ENCODE data around the gene ASAP2. TPM values are rescaled to one million over a fixed set of nuclear protein-coding genes. Genes with fewer than 3 reads are reported as not detected.

Gene ASAP2
- total and polyA plus RNA-seq, 9 of the 15 experiments (the other 6 are each of a cell fraction or from before 2014, with no cell fraction given), result 0.06 to 4.3 (median 3.1) TPM

GRCh38 chr2:9163306-9164111 is 43.1 kb upstream of the ASAP2 start:
- Histone ChIP-seq H3K27me3 (ENCODE audit: control insufficient read depth in 2 of 2, insufficient read depth in 2 of 2, low read length in 2 of 2) (peaks cover 4 to 31% of the 10 kb centered on the region in 2 experiments; a peak in 4 of 5 replicates), H3K27ac (ENCODE audit: extremely low read depth, low read depth, low read length) (no peak overlapping the region), H3K4me3 (no peak overlapping the region), H3K79me2 (ENCODE audit: control insufficient read depth, insufficient read depth, low read length) (no peaks in the 10 kb centered on the region), H3K4me2 (ENCODE audit: insufficient read depth, low read length) (no peak overlapping the region), H3K36me3 (ENCODE audit: control insufficient read depth, insufficient read depth, low read length) (no peaks in the 10 kb centered on the region), H3K4me1 (replicated peaks in 1 of 2; ENCODE audit: control insufficient read depth in 2 of 2, insufficient read depth in 2 of 2, low read length in 2 of 2) (peaks cover 0 to 2% of the 10 kb centered on the region in 2 experiments; a peak in 3 of 5 replicates), H3K9ac (ENCODE audit: insufficient read depth in 1 of 2, low read depth in 2 of 2, low read length in 2 of 2) (no peak overlapping the region), H3K9me3 (replicated peaks; ENCODE audit: control insufficient read depth, insufficient read depth, low read depth, low read length) (no peaks in the 10 kb centered on the region), H4K20me1 (replicated peaks; ENCODE audit: control insufficient read depth, insufficient read depth, low read length) (no peaks in the 10 kb centered on the region), H2AFZ (ENCODE audit: low read depth, low read length) (no peak overlapping the region), H3K9me1 (ENCODE audit: control insufficient read depth, insufficient read depth, low read length) (no peaks in the 10 kb centered on the region)
- no TSS peak for BruUV-seq (replicated peaks)
- ATAC-seq (no peak), FAIRE-seq (no peak), DNase-seq (ENCODE audit: extremely low read depth in 1 of 4, low spot score in 3 of 4) (no peak)
- ChIA-PET POLR2A (interaction anchor here (1.4 kb wide), 1 partner anchor 20 kb away, joined by 3 read pairs; no protein-coding TSS in a partner anchor), CTCF (ENCODE audit: low intra/inter-chr PET ratio) (no interaction called here)
- TF ChIP-seq RNF2 (IDR thresholded peaks at IDR 0.05), result no peak
- TF ChIP-seq PHF8 (IDR thresholded peaks at IDR 0.05; ENCODE audit: borderline replicate concordance, low read length), result no peak
- no peak for TF ChIP-seq GTF2E2 (tag; IDR thresholded peaks at IDR 0.05)
- no peak for TF ChIP-seq ZFX (CRISPR knock-in tag; IDR thresholded peaks at IDR 0.05)
- peak; percentile 54; the same call in 1 of the 2 replicates for TF ChIP-seq ESRRA (IDR thresholded peaks at IDR 0.05; ENCODE audit: borderline replicate concordance, low read depth)
- TF ChIP-seq IRF2 (CRISPR knock-in tag; IDR thresholded peaks at IDR 0.05), result no peak
- 0 out of 2 replicates have a peak, but pooled peaks have one; percentile 22 for TF ChIP-seq BCOR (IDR thresholded peaks at IDR 0.05)
- TF ChIP-seq KDM1A (IDR thresholded peaks at IDR 0.05), result 0 out of 4 replicates have a peak, but pooled peaks of 1 of the 2 experiments have one; percentile 23
- no peak for TF ChIP-seq ZNF668 (CRISPR knock-in tag; IDR thresholded peaks at IDR 0.05)
- TF ChIP-seq ADNP (tag; IDR thresholded peaks at IDR 0.05), result peak; percentile 38; the same call in 1 of the 2 replicates
- no peak for TF ChIP-seq SIN3B (IDR thresholded peaks at IDR 0.05; ENCODE audit: low read depth)
- peak; percentile 76 for TF ChIP-seq RBM25 (IDR thresholded peaks at IDR 0.05; ENCODE audit: low read depth, low read length, severe bottlenecking)
- intact Hi-C loops (cut with micrococcal nuclease), result no loop called here
- in situ Hi-C loops (cut with MboI), result no loop called here
- WGBS (ENCODE audit: insufficient coverage, low coverage, missing lambda C conversion rate), result 14% methylated on average over 8 of the region's 8 CpGs
